ENCODE measurements around the gene ARL4D.

DNA sequence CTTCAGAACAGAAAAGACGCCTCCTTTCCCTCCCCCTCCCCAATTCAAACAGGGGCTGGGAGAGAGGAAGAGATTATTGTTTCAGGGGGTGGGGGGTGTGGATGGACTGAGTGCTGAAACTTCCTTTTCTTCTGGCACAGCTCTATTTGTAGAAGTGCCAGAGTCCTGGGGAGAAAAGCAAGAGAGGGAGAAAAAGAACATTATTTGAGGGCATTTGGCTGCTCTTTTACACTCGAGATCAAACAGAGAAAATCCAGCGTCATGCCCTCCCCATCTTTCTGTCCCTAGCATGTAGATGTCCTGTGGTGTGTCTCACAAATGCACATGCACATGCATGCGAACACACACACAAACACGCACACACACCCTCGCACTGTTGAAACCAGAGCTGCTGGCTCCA lies 13.0 kb downstream of the ARL4D start:
- TF ChIP-seq CTCF (IDR thresholded peaks at IDR 0.05): no peak
- TF ChIP-seq POLR2A (IDR thresholded peaks at IDR 0.05): no peak

Measured in heart left ventricle (tissue), 13 donors.